ENCODE measurements around the gene PPP6C.
"Not testable (repeated sequence)": the region's sequence is repeated elsewhere in the genome, so short reads cannot be mapped to it uniquely, and the experiment has no call there.

The PPP6C gene

DNA sequence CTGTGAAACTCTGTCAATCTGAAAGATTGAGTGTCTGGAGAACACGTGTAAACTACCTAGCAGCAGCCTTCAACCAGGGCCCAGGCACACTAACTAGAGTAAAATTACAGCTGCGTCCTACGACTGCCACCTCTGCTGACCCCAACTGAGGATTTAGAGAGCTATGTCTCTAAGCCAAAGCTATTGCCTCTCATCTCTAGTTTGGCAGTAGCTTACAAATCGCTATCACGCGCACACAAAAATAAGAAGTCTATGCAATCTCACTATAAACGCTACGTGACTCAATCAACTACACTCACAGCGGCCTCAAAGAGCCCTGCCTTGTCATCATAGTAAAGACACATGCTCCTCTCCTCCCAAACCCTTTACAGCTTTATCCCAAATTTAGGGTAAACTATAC lies 8.7 kb downstream of the PPP6C start:
- DNase-seq: no peak

DNA sequence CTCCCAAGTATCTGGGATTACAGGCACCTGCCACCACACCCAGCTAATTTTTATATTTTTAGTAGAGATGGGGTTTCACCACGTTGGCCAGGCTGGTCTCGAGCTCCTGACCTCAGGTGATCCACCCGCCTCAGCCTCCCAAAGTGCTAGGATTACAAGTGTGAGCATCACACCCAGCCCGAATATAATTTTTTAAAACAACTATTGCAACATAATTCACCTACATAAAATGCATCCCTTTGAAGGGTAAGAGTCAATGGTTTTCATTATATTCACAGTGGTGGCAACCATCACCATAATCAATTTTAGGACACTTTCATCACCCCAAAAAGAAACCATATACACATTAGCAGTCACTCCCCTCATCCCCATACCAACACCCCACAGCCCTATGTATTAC lies 9.8 kb downstream of the PPP6C start:
- not testable (repeated sequence) for DNase-seq

DNA sequence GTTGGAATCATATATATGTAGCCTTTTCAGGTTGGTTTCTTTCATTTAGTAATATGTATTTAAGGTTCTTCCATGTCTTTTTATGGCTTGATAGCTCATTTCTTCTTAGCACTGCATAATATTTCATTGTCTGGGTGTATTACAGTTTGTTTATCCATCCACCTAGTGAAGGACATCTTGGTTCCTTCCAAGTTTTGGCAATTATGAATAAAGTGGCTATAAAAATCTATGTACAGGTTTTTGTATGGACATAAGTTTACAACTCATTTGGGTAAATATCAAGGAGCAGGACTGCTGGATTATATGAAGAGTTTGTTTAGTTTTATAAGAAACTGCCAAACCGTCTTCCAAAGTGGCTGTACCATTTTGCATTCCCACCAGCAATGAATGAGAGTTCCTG lies 11.7 kb downstream of the PPP6C start:
- no peak for DNase-seq

DNA sequence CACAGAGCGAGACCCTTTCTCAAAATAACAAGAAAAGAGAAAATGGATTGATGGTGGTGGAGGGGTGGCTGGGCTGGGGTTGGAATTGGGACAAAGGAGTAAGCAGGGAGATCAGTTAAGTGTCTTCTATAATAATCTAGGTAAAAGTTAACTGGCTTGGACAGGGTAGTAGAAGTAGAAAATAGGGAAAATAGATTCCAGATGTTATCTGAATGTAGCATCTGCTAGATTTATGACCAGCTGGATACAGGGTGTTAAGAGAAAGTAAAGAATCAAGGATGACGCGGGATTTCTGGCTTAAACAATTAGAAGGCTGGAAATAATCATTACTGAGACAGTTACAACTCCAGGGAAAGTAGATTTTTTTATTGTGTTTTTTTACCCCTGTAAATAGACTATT lies 13.0 kb downstream of the PPP6C start:
- no peak for DNase-seq

DNA sequence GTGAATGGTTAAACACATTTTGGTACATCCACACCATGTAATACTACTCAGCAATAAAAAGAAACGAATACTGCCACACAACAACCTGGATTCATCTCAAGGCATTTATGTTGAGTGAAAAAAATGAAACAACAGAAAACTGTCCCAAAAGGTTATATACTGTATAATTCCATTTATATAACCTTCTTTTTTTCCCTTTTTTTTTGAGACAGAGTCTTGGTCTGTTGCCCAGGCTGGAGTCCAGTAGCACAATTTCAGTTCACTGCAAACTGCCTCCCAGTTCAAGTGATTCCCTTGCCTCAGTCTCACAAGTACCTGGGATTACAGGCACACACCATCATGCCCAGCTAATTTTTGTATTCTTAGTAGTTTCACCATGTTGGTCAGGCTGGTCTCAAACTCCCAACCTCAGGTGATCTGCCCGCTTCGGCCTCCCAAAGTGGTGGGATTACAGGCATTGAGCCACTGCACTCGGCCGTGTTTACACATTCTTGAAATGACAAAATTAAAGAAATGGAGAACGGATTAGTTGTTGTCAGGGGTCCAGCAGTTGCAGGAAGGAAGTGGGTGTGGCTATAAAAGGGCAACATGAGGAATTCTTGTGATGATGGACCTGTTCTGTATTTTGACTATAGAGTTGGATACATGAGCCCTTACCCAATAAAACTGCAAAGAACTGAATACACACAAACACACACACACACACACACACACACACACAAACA lies 17.4 kb downstream of the PPP6C start:
- DNase-seq: no peak

DNA sequence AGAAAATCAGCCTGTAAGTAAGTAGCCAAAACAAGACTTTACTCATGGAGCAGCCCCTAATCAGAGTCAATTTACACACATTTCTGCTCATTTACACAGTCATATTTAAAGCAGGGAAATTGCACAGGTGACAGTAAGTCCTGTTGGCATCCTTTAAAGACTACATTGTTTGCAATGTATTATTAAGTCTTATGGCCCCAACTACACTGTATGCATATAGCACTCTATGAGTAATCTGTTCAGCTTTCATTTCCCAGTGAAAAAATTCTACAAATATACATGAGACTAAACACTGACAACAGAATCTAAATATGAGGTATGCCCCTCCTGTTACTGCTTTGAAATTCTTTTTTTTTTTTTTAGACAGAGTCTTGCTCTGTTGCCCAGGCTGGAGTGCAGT lies 19.7 kb downstream of the PPP6C start:
- DNase-seq: no peak

DNA sequence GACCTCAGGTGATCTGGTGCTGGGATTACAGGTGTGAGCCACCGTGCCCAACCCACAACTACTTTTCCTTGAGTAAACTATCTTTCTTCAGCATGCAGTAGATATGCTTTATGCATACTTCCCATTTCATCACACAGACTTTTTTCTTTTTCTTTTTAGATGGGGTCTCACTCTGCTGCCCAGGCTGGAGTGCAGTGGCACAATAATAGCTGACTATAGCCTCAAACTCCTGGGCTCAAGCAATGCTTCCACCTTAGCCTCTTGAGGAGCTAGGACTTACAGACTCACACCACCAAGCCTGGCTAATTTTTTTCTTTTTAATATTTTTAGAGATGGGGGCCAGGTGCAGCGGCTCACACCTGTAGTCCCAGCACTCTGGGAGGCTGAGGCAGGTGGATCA lies 22.8 kb downstream of the PPP6C start:
- no peak for DNase-seq

DNA sequence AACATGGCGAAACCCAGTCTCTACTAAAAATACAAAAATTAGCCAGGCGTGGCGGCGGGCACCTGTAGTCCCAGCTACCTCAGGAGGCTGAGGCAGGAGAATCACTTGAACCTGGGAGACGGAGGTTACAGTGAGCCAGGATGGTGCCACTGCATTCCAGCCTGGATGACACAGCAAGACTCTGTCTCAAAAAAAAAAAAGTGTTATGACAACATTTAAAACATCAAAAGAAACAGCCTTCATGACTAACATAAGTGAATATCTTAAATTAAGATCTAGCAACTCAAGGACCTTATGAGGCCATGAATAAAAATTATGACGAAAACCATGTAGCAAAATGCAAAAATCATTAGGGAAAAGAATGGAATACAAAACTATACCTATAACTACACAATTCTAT lies 26.7 kb downstream of the PPP6C start:
- DNase-seq: not testable (repeated sequence)

DNA sequence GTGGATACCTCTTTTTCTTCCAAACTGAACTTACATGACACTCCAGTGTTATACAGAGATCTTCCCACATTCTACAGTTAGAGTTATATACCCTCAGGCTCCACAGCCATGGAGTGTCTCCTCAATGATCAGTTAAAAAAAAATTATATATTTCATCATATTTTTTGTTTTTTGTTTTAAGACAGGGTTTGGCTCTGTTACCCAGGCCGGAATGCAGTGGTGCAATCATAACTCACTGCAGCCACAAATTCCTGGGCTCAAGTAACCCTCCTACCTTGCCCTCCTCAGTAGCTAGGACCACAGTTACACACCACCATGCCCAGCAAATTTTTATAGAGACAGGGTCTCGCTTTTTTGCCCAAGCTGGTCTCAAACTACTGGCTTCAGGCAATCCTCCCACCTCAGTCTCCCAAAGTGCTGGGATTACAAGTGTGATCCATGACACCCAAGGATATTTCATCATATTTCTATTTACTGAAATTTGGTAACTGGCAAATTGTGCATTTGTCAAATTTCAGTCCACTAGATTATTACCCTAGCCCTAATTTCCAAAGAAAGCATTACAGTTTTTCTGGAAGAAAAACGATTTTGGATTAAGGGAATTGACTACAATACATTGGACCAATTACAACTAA lies 28.2 kb downstream of the PPP6C start:
- no peak for DNase-seq

DNA sequence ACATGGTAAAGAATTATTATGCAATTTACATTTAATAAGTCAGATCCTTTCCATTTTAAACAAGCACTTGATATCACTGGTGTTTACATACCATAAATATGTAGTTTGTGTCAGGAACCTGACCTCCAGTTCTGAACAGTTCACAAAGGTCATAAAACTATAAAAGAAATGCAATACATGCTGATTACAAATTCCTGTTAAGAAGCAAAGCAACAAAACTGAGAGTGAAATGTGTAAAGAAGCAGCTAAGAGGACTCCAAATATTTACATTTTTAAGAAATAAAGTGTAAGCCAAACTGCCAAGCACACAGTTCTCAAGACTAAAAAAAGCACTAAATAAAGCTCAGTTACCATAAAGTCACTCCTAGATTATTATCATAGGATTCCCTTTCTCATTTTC lies 28.9 kb downstream of the PPP6C start:
- no peak for DNase-seq

DNA sequence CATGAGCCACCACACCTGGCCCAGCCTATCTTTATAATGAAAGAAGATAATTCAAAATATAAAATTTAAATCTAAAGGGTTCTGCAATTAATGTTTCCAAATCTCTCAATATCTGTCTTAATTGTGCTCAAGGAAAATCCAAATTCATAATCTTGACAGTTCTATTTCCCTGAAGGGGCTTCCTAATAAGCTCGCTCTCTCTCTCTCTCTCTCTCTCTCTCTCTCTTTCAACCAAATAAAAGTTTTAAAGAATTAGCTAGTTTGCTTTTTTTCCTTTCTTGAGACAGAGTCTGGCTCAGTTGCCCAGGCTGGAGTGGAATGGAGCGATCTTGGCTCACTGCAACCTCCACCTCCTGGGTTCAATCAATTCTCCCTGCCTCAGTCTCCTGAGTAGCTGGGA lies 33.1 kb downstream of the PPP6C start:
- DNase-seq: no peak

DNA sequence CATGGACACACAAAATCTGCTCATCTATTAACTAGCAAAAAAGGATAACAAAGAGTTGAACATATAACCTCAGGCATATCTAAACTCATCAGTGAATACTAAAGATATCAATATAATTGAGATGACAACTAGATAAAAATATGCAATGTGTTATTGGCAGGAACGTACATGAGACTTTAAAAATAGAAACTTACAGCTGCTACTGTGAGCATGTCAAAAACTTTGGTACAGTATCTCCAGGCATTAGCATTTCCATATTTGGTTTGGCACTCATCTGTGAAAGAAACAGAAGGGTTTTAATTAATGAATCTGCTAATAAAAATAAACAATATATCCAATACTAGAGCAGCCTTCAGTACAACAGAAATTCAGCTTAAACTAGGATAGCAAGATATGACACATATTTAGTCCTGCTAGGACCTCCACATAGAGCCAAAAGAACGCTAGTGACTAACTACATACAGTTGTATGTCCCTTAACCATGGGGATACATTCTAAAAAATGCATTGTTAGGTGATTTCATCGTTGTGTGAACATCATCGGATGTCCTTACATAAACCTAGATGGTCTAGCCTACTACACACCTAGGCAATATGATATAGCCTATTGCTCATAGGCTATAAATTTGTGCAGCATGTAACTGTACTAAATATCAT lies 35.8 kb downstream of the PPP6C start:
- DNase-seq: no peak

DNA sequence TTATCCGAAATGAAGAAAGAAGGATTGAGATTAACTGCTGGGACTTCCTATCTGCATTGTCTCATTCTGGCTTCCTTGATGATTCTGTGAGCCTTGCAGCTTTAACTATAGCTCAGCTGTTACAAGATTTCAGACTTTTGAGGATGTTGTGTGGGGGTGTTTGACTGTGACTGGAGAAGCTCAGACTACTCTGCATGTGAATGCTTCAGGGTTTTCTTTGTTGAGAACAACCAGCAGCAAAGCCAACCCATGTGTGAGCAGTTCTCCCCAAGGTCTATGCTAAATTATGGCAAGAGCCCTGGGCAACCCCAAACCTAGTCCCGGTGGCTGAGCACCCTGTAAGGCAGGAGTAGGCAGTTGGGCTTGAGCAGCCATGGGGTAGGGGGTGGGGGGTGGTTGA lies 37.9 kb downstream of the PPP6C start:
- no peak for DNase-seq

DNA sequence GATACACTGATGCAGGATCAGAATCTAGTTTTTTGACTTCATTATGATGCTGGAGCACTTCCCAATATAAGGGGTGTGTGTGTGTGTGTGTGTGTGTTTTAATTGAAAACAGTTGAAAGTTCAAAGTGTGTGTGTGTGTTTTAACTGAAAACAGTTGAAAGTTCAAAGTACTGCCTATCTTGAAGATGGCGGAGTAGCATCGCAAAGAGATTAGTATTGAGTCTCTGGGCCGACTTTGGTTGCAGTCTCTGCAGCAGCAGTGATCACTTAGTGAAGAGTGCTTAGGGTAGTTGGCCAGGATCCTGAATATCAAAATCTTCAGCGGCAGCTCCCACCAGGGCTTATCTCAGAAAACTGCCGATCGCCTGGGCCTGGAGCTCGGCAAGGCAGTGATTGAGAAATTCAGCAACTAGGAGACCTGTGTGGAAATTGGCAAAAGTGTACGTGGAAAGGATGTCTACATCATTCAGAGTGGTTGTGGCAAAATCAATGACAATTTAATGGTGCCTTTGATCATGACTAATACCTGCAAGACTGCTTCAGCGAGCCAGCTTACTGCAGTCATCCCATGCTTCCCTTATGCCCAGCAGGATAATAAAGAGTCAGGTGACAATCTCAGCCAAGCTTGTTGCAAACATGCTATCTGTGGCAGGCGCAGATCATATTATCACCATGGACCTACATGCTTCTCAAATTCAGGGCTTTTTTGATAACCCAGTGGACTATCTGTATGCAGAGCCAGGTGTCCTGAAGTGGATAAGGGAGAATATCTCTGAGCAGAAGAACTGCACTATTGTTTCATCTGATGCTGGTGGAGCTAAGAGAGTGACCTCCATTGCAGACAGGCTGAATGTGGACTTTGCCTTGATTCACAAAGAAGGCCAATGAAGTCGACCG lies 39.0 kb downstream of the PPP6C start:
- no peak for DNase-seq

DNA sequence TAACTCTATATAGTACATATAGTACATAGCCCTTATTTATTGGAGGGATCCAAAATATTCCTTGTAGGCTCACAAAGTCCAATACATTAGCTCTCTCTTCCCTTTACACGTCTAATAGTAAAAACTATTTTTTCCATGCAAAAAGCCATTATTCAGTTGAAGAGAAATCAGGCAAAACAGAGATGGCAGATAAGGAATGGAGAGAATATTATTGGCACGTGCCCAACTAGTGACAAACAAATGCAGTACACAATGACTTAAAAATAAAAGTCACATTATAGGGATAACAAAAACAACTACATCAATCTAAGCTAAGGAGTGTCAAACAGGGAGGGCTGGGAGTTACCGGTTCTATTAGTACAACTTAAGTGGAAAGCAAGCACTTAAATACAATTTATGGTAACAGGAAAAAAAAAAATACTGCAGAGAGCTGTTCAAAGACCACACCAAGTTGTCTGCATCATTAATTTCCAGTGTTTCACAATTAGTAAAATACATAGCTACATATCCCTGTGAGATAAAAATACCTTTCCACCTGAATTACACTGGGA lies 42.1 kb downstream of the PPP6C start:
- no peak for DNase-seq

DNA sequence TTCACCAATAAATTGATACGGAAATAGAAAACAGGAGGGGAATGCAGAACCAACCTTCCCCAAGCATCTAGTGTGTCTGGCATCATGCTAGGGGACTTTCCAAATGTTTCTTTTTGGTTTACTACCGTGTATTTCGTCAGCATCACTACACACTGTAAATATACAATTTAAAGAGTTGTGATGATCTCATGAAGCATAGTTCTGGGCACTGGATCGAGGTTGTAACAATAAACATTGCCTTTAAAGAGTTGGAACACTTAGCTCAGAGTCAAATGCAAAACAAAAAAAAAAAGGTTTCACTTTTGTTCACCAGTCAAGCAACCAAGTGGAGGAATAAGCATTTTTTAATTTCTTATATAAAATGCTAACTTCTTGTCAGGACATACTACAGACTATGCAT lies 43.4 kb downstream of the PPP6C start:
- no peak for DNase-seq

DNA sequence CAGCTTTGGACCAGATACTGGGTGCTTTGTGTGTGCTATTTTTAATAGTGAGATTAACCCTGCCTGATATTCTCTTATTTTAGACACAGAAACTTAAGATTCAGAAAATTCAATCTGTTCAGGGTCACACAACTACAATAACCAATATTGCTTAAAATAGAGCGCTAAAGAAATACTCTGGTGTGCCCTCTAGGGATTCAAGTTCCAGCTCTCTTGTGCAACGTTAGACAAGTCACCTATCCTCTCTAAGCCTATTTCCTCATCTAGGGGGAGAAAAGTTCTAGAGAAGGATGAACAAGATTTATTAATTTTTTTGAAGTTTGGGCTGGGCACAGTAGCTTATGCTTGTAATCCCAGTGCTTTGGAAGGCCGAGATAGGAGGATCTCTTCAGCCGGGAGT lies 44.2 kb downstream of the PPP6C start:
- DNase-seq: no peak

DNA sequence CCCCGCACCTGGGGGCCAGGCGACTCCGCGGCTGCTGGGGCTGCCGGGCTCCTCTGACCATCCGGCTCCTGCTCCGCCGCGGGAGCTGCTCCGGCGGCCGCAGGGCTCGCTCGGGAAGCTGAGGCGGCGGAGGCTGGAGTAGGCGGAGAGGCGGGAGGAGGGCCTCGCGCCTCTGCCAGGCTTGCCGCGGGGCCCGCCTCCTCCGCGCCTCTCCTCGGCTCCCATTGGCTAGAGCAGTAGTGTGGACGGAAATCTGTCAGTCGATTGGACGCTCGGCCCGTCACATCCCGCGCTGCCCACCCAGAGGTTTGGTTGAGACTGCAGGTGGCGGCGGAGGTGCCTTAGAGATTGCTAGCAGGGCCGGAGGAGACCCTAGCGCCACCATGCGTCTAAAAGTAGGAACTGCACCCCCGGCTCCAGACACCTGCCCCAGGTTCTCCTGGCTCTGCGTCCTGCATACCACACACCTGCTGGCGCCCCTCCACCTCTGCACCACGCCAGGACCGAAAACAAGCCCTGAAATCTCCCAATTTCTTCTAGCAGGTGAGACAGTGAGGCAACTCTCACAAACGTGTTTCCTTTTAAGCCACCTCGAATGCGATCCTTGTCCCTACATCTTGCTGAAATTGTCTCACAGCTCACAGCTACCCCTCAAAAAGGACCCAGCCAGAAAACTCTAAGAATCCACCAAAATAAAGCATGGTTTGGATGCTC lies 46.1 kb downstream of the PPP6C start, which contains the start of gene SCAI:
Gene SCAI (minus strand): TSS at position 152 of the 714 bp plus-strand sequence. CDS start 91 bp downstream, at position 61.
- no peak for DNase-seq

DNA sequence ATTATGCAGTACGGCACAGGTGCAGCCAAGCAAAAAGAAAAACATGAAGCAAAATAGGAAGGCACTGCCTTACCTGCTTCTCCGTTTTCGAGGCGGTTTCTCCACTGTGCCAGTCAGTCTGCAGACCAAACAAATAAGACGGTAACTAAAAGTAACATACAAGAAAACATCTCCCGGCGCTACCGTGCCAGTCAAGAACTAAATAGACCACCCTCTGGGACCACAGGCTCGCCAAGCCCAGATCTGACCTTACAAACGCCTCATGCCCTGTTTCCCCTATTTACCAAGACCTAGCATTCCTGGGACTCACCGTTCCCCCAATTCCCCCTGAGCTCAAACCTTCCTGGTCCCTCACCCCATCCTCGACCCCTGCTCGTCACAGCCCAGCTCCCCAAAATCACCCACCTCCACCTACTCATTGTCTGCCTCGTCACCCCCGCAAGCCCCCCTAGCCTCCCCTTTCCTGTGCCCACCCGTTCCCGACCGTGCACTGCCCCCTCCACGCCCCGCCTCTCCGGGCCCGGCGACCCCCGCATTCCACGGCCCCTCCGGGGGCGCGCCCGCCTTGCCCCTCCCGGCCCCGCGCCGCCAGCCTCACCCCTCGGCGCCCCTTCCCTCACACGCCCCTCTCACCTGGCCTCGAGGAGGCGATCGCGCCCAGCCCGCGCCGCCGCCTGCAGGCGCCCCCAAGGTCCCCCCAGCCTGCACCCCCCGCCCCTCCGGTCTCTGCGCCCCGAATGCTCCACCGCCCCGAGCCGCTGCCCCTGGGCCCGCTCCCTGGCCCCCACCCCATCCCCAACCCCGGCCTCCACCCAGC lies 46.8 kb downstream of the PPP6C start:
- no peak for DNase-seq

DNA sequence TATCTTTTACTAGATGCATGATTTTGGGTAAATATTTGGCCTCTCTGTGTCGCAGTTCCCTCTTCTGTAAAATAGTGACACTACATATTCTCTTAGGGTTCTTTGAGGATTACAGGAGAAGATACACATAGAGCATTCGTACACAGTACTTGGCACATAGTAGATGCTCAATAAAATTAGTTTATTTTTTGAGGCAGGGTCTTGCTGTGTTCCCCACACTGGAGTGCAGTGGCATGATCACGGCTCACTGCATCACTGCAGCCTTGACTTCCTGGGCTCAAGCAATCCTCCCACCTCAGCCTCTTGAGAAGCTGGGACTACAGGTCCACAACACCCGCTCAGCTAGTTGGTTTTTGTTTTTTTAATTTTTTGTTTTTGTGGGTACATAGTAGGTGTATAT lies 47.9 kb downstream of the PPP6C start:
- DNase-seq: no peak

DNA sequence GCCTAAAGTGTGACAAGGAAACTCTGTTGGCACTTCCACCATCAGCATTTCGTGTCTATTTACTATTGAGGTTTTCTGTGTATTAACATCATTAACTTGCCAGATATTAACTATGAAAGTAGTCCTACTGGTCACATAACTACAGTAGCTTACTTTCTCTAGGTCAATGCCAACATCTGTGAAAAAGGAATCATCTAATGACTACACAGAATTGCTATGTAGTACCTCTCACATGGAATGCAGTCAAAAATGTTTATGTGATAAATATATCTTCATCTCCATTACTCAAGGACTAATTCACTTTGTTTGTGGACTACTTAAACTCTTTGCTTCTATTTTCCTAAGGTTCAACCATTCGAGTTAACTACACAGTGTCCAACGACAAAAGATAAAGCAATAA lies 48.4 kb downstream of the PPP6C start:
- no peak for DNase-seq
